SH-SY5Y (cell line): ENCODE results near the gene SLC22A3.

Experiments used
- GATA2 ChIP-seq: IDR thresholded peaks from 2 replicates; pipeline ENCODE4 v1.6.1; 2011; ENCODE audit warnings: mild to moderate bottlenecking, low read depth, low read length
- GATA3 ChIP-seq: IDR thresholded peaks from 2 replicates; pipeline ENCODE4 v1.6.1; 2011; ENCODE audit warnings: low read depth, mild to moderate bottlenecking, low read length, moderate library complexity

Gene SLC22A3

GRCh38 chr6:160348223-160349019 lies at the start of gene SLC22A3:
Gene SLC22A3 (plus strand): TSS chr6:160348378. CDS start chr6:160348420, 42 bp downstream.
- no peak for TF ChIP-seq GATA3
- no peak for TF ChIP-seq GATA2

- TF ChIP-seq GATA3 (no peak), GATA2 (no peak)
Observed at GRCh38 chr6:160299559-160299958, 48.6 kb upstream of the SLC22A3 start.

GRCh38 chr6:160300076-160300695 lies 48.0 kb upstream of the SLC22A3 start:
- TF ChIP-seq GATA3 (no peak), GATA2 (no peak)

GRCh38 chr6:160301339-160301738 lies 46.8 kb upstream of the SLC22A3 start:
- TF ChIP-seq GATA2 (no peak), GATA3 (no peak)

- TF ChIP-seq GATA2 = no peak
- no peak for TF ChIP-seq GATA3
Observed at GRCh38 chr6:160303806-160304205, 44.4 kb upstream of the SLC22A3 start.

- TF ChIP-seq GATA3 (no peak), GATA2 (no peak)
Observed at GRCh38 chr6:160305926-160306713, 42.1 kb upstream of the SLC22A3 start.

- no peak for TF ChIP-seq GATA3
- TF ChIP-seq GATA2 = no peak
Observed at GRCh38 chr6:160309718-160310117, 38.5 kb upstream of the SLC22A3 start.

- TF ChIP-seq GATA2 = no peak
Observed at GRCh38 chr6:160312900-160313299, 35.3 kb upstream of the SLC22A3 start.

GRCh38 chr6:160315310-160315709 lies 32.9 kb upstream of the SLC22A3 start:
- TF ChIP-seq GATA3 (no peak), GATA2 (no peak)

GRCh38 chr6:160316261-160316660 lies 31.9 kb upstream of the SLC22A3 start:
- no peak for TF ChIP-seq GATA2
- TF ChIP-seq GATA3 = no peak

- no peak for TF ChIP-seq GATA2
- no peak for TF ChIP-seq GATA3
Observed at GRCh38 chr6:160319246-160319645, 28.9 kb upstream of the SLC22A3 start.

- TF ChIP-seq GATA3 (no peak), GATA2 (no peak)
Observed at GRCh38 chr6:160321729-160322505, 26.3 kb upstream of the SLC22A3 start.

- TF ChIP-seq GATA2 = no peak
- no peak for TF ChIP-seq GATA3
Observed at GRCh38 chr6:160327981-160328380, 20.2 kb upstream of the SLC22A3 start.

- TF ChIP-seq GATA2 = no peak
- no peak for TF ChIP-seq GATA3
Observed at GRCh38 chr6:160328447-160328846, 19.7 kb upstream of the SLC22A3 start.

GRCh38 chr6:160329188-160329587 lies 19.0 kb upstream of the SLC22A3 start:
- TF ChIP-seq GATA2 = no peak
- no peak for TF ChIP-seq GATA3
